ENCODE results near the gene PERM1. TPM values are rescaled to one million over a fixed set of nuclear protein-coding genes. Genes with fewer than 3 reads are reported as not detected.
A peak's percentile ranks its signal among the peaks of the same experiment; 100 is the strongest.

PERM1 gene
- total RNA-seq (2021; ENCODE audit: unreplicated experiment) = 0.39 TPM
- 2.6 and 3.8 TPM in 2 replicates for polyA plus RNA-seq (2012)
- Bru-seq, nascent RNA = percentile 24 among the genes with signal in this experiment
- BruChase-seq, experiment 1, labeled RNA remaining after a 6-hour chase = percentile 16 among the genes with signal in this experiment
- percentile 20 among the genes with signal in this experiment for BruChase-seq, experiment 2, labeled RNA remaining after a 2-hour chase
- long read RNA-seq, partial matches to known transcripts = 0 of 1 reads
- long read RNA-seq, other reads (novel, unspliced or antisense) = 0 of 1 reads

- Histone ChIP-seq H3K9me2 (ENCODE audit: insufficient read depth) (no peaks in the 10 kb centered on the region), H3K27me3 (ENCODE audit: insufficient read depth, low read length) (no peaks in the 10 kb centered on the region), H3K4me1 (ENCODE audit: control insufficient read depth in 1 of 2, insufficient read depth in 2 of 2, low read length in 2 of 2) (peaks cover 2 to 5% of the 10 kb centered on the region in 2 experiments; a peak in 1 of 4 replicates), H3K27ac (ENCODE audit: low read depth, low read length) (no peak within 1 kb of the TSS), H2AFZ (ENCODE audit: low read depth, low read length, poor library complexity, severe bottlenecking) (no peak within 1 kb of the TSS), H3K79me2 (ENCODE audit: insufficient read depth, low read length) (no peaks in the 10 kb centered on the region), H3K4me3 (replicated peaks in 1 of 2; ENCODE audit: low read depth in 1 of 2, low read length in 2 of 2) (no peak within 1 kb of the TSS), H3K9me3 (ENCODE audit: control insufficient read depth in 1 of 2, insufficient read depth in 1 of 2, low read depth in 1 of 2, low read length in 2 of 2) (no peaks in the 10 kb centered on the region), H3K9ac (ENCODE audit: low read length) (no peak within 1 kb of the TSS), H4K20me1 (ENCODE audit: insufficient read depth) (no peaks in the 10 kb centered on the region), H3K4me2 (ENCODE audit: low read length) (no peak within 1 kb of the TSS), H3K36me3 (ENCODE audit: control insufficient read depth in 1 of 2, insufficient read depth in 2 of 2, low read length in 2 of 2) (no peaks in the 10 kb centered on the region)
- ATAC-seq (no peak), DNase-seq (ENCODE audit: low read depth, low spot score) (no peak)
- ChIA-PET POLR2A (no interaction called here), RAD21 (ENCODE audit: low non-redundant PET in 1 of 2, low total read pairs in 2 of 2, uncharacterized antibody in 2 of 2, unreplicated experiment in 2 of 2) (no interaction called here), CTCF (interaction anchor here (2.8 kb wide), 1 partner anchor 82 kb away, joined by 18 read pairs; no protein-coding TSS in a partner anchor)
- BruUV-seq (replicated peaks) = no TSS peak
- intact Hi-C loops (cut with micrococcal nuclease) = loop anchor here (5.0 kb wide), 1 partner anchor 80 kb away; no protein-coding TSS in a partner anchor
- TF ChIP-seq ZFX (IDR thresholded peaks at IDR 0.05) = no peak
- no peak for TF ChIP-seq ELF1 (IDR thresholded peaks at IDR 0.05; ENCODE audit: borderline replicate concordance, low read depth)
- no peak for TF ChIP-seq ZBTB33 (IDR thresholded peaks at IDR 0.05; ENCODE audit: extremely low read depth, insufficient replicate concordance, low read length)
- no peak for TF ChIP-seq RAD21 (IDR thresholded peaks at IDR 0.05; ENCODE audit: low read depth)
- TF ChIP-seq SIN3A (IDR thresholded peaks at IDR 0.05; ENCODE audit: low read depth) = no peak
- TF ChIP-seq POLR2AphosphoS5 (IDR thresholded peaks at IDR 0.05; ENCODE audit: low read depth, low read length) = no peak
- TF ChIP-seq JUND (IDR thresholded peaks at IDR 0.05) = no peak
- TF ChIP-seq REST (IDR thresholded peaks at IDR 0.05; ENCODE audit: low read depth) = no peak
- no peak for TF ChIP-seq EZH2phosphoT487 (IDR thresholded peaks at IDR 0.05; ENCODE audit: borderline replicate concordance)
- TF ChIP-seq CBX3 (IDR thresholded peaks at IDR 0.05; ENCODE audit: low read depth) = no peak
- no peak for TF ChIP-seq ATF3 (IDR thresholded peaks at IDR 0.05)
- no peak for TF ChIP-seq MAX (IDR thresholded peaks at IDR 0.05)
- no peak for TF ChIP-seq EZH2 (IDR thresholded peaks at IDR 0.05)
- no peak for TF ChIP-seq POLR2A (IDR thresholded peaks at IDR 0.05; ENCODE audit: borderline replicate concordance, extremely low read depth, insufficient read depth, insufficient read length)
- TF ChIP-seq CEBPB (IDR thresholded peaks at IDR 0.05; ENCODE audit: low read depth) = no peak
- TF ChIP-seq YY1 (IDR thresholded peaks at IDR 0.05; ENCODE audit: extremely low read depth, insufficient replicate concordance, low read depth, low read length) = no peak
- no peak for TF ChIP-seq SRF (IDR thresholded peaks at IDR 0.05; ENCODE audit: low read depth)
- no peak for TF ChIP-seq EGR1 (IDR thresholded peaks at IDR 0.05; ENCODE audit: low read depth)
- TF ChIP-seq CTCF (IDR thresholded peaks at IDR 0.05 in 2 of 3, conservative IDR thresholded peaks at IDR 0.05 in 1 of 3; ENCODE audit: borderline replicate concordance in 1 of 3, insufficient read depth in 1 of 3, low read depth in 2 of 3, low read length in 2 of 3) = no peak
Observed at GRCh38 chr1:981955-982558, at the start of gene PERM1. PERM1 (minus strand) TSS chr1:982093; CDS start chr1:981029, 1,064 bp downstream.

All from HCT116 (cell line).